ENCODE data around the gene MGAT5. TPM values are rescaled to one million over a fixed set of nuclear protein-coding genes. Genes with fewer than 3 reads are reported as not detected.

The MGAT5 gene
- total RNA-seq, 1 donor from 2014 or later: 21.2 TPM

DNA sequence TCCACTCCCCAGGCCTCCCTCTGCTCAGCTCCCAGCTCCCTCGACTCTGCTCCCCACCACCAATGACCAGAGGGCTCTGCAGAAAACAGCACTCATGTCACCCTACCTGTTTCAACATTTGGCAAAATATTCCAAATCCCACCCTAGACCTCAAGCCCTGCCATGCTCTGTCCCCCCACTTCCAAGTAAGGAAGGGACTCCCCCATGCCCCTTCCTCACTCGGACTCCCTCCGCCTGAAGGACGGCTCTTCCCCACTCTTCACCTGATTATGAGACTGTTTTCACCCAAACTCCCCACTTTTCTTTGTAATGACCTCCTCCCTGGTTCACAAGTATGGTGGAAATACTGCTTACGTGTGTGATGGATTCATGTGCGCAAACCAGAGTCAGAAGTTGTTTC, 208.4 kb downstream of the MGAT5 start:
- Mint-ChIP-seq H3K27me3 (ENCODE audit: insufficient read depth, low read depth) (peaks cover 2% of the 10 kb centered on the region), H3K27ac (no peak overlapping the region), H3K9me3 (no peaks in the 10 kb centered on the region), H3K4me3 (no peak overlapping the region), H3K4me1 (peaks cover 7% of the 10 kb centered on the region), H3K36me3 (no peaks in the 10 kb centered on the region)
- H3K36me3 ChIP-seq: no peaks in the 10 kb centered on the region
- no peak overlapping the region for H3K9ac ChIP-seq
- no peaks in the 10 kb centered on the region for H4K20me1 ChIP-seq (ENCODE audit: low read depth)
- H3K4me3 ChIP-seq: no peak overlapping the region
- H3K27ac ChIP-seq: no peak overlapping the region
- no peak for TF ChIP-seq EZH2 (IDR thresholded peaks at IDR 0.05)
- TF ChIP-seq, protein P1, sequence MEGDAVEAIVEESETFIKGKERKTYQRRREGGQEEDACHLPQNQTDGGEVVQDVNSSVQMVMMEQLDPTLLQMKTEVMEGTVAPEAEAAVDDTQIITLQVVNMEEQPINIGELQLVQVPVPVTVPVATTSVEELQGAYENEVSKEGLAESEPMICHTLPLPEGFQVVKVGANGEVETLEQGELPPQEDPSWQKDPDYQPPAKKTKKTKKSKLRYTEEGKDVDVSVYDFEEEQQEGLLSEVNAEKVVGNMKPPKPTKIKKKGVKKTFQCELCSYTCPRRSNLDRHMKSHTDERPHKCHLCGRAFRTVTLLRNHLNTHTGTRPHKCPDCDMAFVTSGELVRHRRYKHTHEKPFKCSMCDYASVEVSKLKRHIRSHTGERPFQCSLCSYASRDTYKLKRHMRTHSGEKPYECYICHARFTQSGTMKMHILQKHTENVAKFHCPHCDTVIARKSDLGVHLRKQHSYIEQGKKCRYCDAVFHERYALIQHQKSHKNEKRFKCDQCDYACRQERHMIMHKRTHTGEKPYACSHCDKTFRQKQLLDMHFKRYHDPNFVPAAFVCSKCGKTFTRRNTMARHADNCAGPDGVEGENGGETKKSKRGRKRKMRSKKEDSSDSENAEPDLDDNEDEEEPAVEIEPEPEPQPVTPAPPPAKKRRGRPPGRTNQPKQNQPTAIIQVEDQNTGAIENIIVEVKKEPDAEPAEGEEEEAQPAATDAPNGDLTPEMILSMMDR (IDR thresholded peaks at IDR 0.05): no peak
- no peak for TF ChIP-seq EZH2phosphoT487 (IDR thresholded peaks at IDR 0.05)
- no peaks in the 10 kb centered on the region for H3K4me1 ChIP-seq
- H3F3A ChIP-seq (ENCODE audit: low read depth): no peaks in the 10 kb centered on the region
- no peak for DNase-seq (ENCODE audit: low spot score)
- no peaks in the 10 kb centered on the region for H3K9me3 ChIP-seq (ENCODE audit: low read depth)
- H3K4me2 ChIP-seq: no peak overlapping the region
- H3K27me3 ChIP-seq: no peaks in the 10 kb centered on the region
- H2AFZ ChIP-seq (replicated peaks): no peak overlapping the region
- no peaks in the 10 kb centered on the region for H3K79me2 ChIP-seq (ENCODE audit: low read depth)

DNA sequence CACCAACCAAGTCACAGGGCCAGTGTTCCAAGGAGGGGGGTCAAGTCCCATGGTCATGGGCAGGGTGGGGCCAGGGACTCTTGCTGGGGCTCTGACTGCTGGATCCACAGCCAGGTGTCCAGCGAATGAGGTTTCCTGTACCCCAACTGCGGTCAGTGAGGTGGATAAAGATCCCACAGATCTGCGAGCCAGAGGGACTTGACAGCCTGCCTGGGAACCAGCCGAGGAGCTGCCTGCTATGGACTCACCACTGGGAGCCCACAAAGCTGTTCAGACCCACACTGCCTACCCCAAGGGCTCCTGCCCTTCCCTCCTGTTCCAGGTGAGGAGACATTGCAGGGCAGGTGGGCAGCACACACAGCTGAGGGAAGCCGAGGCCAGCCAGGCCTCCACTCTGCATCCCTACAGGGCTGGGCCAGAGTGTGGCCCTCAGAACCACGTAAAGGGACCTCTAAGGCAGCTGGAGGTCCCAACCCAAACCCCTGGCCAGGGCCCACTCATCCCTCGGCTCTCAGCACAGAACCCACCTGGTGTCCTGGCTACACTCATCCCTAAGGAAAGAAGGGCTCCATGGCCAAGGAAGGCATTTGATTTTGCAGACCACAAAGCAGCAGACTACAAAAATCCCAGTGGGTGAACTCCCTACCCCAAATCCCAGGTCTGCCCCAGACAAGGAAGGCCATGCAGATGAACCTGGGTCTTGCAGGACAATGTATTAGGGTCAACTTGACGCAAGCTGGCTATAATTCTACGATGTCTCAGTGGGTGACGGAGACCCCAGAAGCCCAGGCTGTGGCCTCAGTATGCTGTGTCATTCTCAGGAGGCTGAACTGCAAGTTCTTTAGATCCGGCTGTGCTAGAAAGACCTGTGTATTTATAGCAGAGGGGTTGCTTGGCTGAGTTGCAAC, 209.2 kb downstream of the MGAT5 start:
- Mint-ChIP-seq H3K36me3 (no peaks in the 10 kb centered on the region), H3K27ac (no peak overlapping the region), H3K4me1 (peaks cover 7% of the 10 kb centered on the region), H3K4me3 (no peak overlapping the region), H3K27me3 (ENCODE audit: insufficient read depth, low read depth) (peaks cover under 1% of the 10 kb centered on the region), H3K9me3 (no peaks in the 10 kb centered on the region)
- DNase-seq (ENCODE audit: low spot score): no peak
- Histone ChIP-seq H4K20me1 (ENCODE audit: low read depth) (no peaks in the 10 kb centered on the region), H3K9me3 (ENCODE audit: low read depth) (no peaks in the 10 kb centered on the region), H3K4me2 (no peak overlapping the region), H3K79me2 (ENCODE audit: low read depth) (no peaks in the 10 kb centered on the region), H3K36me3 (no peaks in the 10 kb centered on the region), H3K4me3 (no peak overlapping the region), H3K27me3 (no peaks in the 10 kb centered on the region), H3F3A (ENCODE audit: low read depth) (no peaks in the 10 kb centered on the region), H3K4me1 (no peaks in the 10 kb centered on the region), H3K27ac (no peak overlapping the region), H2AFZ (replicated peaks) (no peak overlapping the region), H3K9ac (no peak overlapping the region)
- TF ChIP-seq EZH2 (IDR thresholded peaks at IDR 0.05) (no peak), EZH2phosphoT487 (IDR thresholded peaks at IDR 0.05) (no peak)
- TF ChIP-seq, protein P1 (IDR thresholded peaks at IDR 0.05): no peak

DNA sequence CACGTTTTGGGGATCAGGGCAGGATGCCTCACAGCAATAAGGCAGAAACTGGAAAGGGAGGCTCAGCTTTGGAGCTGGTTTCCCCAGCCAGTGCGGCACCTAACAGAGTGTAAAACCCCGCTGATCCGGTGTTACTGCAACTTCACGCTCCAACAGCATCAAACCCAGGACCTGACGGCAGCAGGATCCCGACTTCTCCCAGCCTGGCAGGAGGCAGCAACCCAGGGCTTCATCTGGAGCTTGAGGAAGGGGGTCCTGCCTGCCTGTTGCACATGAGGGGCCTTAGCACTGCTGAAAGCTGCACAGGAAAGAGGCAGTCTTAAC, 209.8 kb downstream of the MGAT5 start:
- Histone ChIP-seq H3K27ac (no peak overlapping the region), H3K79me2 (ENCODE audit: low read depth) (no peaks in the 10 kb centered on the region), H3F3A (ENCODE audit: low read depth) (no peaks in the 10 kb centered on the region), H4K20me1 (ENCODE audit: low read depth) (no peaks in the 10 kb centered on the region), H3K9ac (no peak overlapping the region), H3K9me3 (ENCODE audit: low read depth) (no peaks in the 10 kb centered on the region), H3K27me3 (no peaks in the 10 kb centered on the region), H3K4me2 (no peak overlapping the region), H3K4me1 (no peaks in the 10 kb centered on the region), H3K36me3 (no peaks in the 10 kb centered on the region), H3K4me3 (no peak overlapping the region), H2AFZ (replicated peaks) (no peak overlapping the region)
- peaks cover 2% of the 10 kb centered on the region for H3K27me3 Mint-ChIP-seq (ENCODE audit: insufficient read depth, low read depth)
- no peaks in the 10 kb centered on the region for H3K36me3 Mint-ChIP-seq
- H3K27ac Mint-ChIP-seq: no peak overlapping the region
- DNase-seq (ENCODE audit: low spot score): no peak
- no peak overlapping the region for H3K4me3 Mint-ChIP-seq
- no peaks in the 10 kb centered on the region for H3K9me3 Mint-ChIP-seq
- TF ChIP-seq EZH2phosphoT487 (IDR thresholded peaks at IDR 0.05): no peak
- TF ChIP-seq, protein P1 (IDR thresholded peaks at IDR 0.05): no peak
- no peak for TF ChIP-seq EZH2 (IDR thresholded peaks at IDR 0.05)
- H3K4me1 Mint-ChIP-seq: peaks cover 7% of the 10 kb centered on the region
